Measurements from ENCODE around the gene PMFBP1.
"Not testable (repeated sequence)": the region's sequence is repeated elsewhere in the genome, so short reads cannot be mapped to it uniquely, and the experiment has no call there.

PMFBP1 gene

GRCh38 chr16:72091217-72091616, 80.7 kb downstream of the PMFBP1 start:
- H3K4me1 ChIP-seq (ENCODE audit: control insufficient read depth, insufficient read depth, low read length): 0 out of 2 replicates have a peak, but pooled peaks cover 2% of the 10 kb centered on the region
- H3K27ac ChIP-seq (ENCODE audit: low read length): no peak overlapping the region
- no peak for DNase-seq (ENCODE audit: low read depth, low spot score)
- no peak overlapping the region for H3K4me3 ChIP-seq (ENCODE audit: low read length)
- no CpG with 5 or more reads among the region's 3 CpGs for WGBS (ENCODE audit: insufficient coverage, insufficient read length)
- no peaks in the 10 kb centered on the region for H3K9me3 ChIP-seq (ENCODE audit: control insufficient read depth, insufficient read depth, low read length)
- H3K27me3 ChIP-seq (ENCODE audit: control insufficient read depth, insufficient read depth, low read length): no peaks in the 10 kb centered on the region
- H3K36me3 ChIP-seq (ENCODE audit: control insufficient read depth, insufficient read depth, low read length): no peaks in the 10 kb centered on the region; the same call in 1 of the 2 replicates

DNA sequence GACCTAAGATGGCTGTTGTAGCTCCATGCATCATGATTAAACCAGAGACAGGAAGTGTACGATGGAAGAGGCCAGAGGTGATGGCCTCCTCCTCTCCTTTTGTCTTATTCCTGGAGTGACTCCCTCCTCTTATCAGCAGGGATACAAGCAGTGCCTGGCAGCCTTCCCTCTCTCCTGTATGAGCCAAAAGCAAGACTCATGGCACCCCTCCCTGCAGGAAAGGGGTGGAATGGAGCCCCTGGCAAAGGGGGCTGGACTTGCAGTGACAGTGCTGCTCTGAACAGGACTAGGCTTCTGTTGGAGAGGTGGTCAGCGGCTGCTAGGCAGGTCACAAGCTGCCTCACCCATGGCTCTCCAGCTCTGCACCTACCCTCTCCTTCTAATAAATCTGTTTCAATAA, 87.0 kb downstream of the PMFBP1 start:
- H3K4me1 ChIP-seq (ENCODE audit: control insufficient read depth, insufficient read depth, low read length): no peaks in the 10 kb centered on the region
- no CpG with 5 or more reads among the region's 2 CpGs for WGBS (ENCODE audit: insufficient coverage, insufficient read length)
- no peaks in the 10 kb centered on the region for H3K27me3 ChIP-seq (ENCODE audit: control insufficient read depth, insufficient read depth, low read length)
- no peak overlapping the region for H3K4me3 ChIP-seq (ENCODE audit: low read length)
- no peaks in the 10 kb centered on the region for H3K9me3 ChIP-seq (ENCODE audit: control insufficient read depth, insufficient read depth, low read length)
- peaks cover 3% of the 10 kb centered on the region; the same call in 1 of the 2 replicates for H3K36me3 ChIP-seq (ENCODE audit: control insufficient read depth, insufficient read depth, low read length)
- H3K27ac ChIP-seq (ENCODE audit: low read length): no peak overlapping the region
- no peak for DNase-seq (ENCODE audit: low read depth, low spot score)

GRCh38 chr16:72084445-72084844, 87.5 kb downstream of the PMFBP1 start:
- Histone ChIP-seq H3K27ac (ENCODE audit: low read length) (no peak overlapping the region), H3K4me1 (ENCODE audit: control insufficient read depth, insufficient read depth, low read length) (no peaks in the 10 kb centered on the region), H3K4me3 (ENCODE audit: low read length) (no peak overlapping the region), H3K9me3 (ENCODE audit: control insufficient read depth, insufficient read depth, low read length) (no peaks in the 10 kb centered on the region), H3K27me3 (ENCODE audit: control insufficient read depth, insufficient read depth, low read length) (no peaks in the 10 kb centered on the region), H3K36me3 (ENCODE audit: control insufficient read depth, insufficient read depth, low read length) (peaks cover 3% of the 10 kb centered on the region; the same call in 1 of the 2 replicates)
- no CpG with 5 or more reads among the region's 10 CpGs for WGBS (ENCODE audit: insufficient coverage, insufficient read length)
- no peak for DNase-seq (ENCODE audit: low read depth, low spot score)

- no peaks in the 10 kb centered on the region for H3K27me3 ChIP-seq (ENCODE audit: control insufficient read depth, insufficient read depth, low read length)
- WGBS (ENCODE audit: insufficient coverage, insufficient read length): no CpG with 5 or more reads among the region's 3 CpGs
- peaks cover 3% of the 10 kb centered on the region; the same call in 1 of the 2 replicates for H3K36me3 ChIP-seq (ENCODE audit: control insufficient read depth, insufficient read depth, low read length)
- no peaks in the 10 kb centered on the region for H3K4me1 ChIP-seq (ENCODE audit: control insufficient read depth, insufficient read depth, low read length)
- no peak overlapping the region for H3K27ac ChIP-seq (ENCODE audit: low read length)
- H3K4me3 ChIP-seq (ENCODE audit: low read length): no peak overlapping the region
- no peaks in the 10 kb centered on the region for H3K9me3 ChIP-seq (ENCODE audit: control insufficient read depth, insufficient read depth, low read length)
- no peak for DNase-seq (ENCODE audit: low read depth, low spot score)
Observed at GRCh38 chr16:72083778-72084404, 88.1 kb downstream of the PMFBP1 start.

DNA sequence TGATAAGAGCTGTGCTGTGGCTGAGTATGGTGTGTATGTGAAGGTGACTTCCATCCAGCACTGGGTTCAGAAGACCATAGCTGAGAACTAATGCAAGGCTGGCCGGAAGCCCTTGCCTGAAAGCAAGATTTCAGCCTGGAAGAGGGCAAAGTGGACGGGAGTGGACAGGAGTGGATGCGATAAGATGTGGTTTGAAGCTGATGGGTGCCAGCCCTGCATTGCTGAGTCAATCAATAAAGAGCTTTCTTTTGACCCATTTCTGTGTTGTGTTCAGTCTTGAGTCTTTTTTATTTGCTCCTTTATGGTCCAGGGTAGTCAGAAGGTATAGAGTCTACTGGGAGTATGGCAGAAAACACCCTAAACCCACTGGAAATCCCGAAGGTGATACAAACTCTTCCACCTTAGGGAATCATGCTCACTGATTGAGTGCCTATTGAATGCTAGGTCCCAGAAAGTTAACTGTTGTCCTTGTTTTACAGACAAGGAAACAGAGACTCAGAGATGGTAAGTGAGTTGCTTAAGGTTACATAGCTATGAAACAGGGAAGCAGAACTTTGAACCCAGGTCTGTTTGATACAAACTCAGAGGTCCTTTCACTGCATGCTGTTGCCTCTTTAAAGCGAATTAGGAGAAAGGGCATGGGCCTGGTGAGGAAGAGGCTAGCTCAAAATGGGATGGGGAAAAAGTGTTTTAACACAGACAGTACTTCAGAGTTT, 94.8 kb downstream of the PMFBP1 start:
- DNase-seq (ENCODE audit: low read depth, low spot score); H3K27me3 ChIP-seq (ENCODE audit: control insufficient read depth, insufficient read depth, low read length); H3K4me3 ChIP-seq (ENCODE audit: low read length); H3K36me3 ChIP-seq (ENCODE audit: control insufficient read depth, insufficient read depth, low read length); H3K27ac ChIP-seq (ENCODE audit: low read length); H3K9me3 ChIP-seq (ENCODE audit: control insufficient read depth, insufficient read depth, low read length); H3K4me1 ChIP-seq (ENCODE audit: control insufficient read depth, insufficient read depth, low read length): not testable (repeated sequence)
- no CpG with 5 or more reads among the region's 5 CpGs for WGBS (ENCODE audit: insufficient coverage, insufficient read length)

DNA sequence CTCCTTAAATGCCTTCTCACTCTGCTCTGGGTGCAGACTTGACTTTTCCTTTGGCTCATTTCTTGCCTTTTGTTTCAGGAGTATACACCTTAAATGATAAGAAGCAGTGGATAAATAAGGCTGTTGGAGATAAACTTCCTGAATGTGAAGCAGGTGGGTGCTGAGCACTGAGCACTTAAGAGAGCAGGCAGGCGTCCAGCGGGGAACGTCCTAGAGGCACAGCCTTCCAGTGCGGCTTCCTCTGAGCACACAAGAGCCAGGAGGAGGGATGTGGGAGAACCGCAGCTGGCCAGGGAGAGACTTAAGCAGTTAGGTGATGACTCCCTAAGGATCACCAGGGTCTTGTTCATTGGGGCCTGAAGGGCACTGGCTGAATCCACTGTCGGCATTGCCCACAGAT, 96.9 kb downstream of the PMFBP1 start:
- no CpG with 5 or more reads among the region's 6 CpGs for WGBS (ENCODE audit: insufficient coverage, insufficient read length)
- H3K27ac ChIP-seq (ENCODE audit: low read length); H3K36me3 ChIP-seq (ENCODE audit: control insufficient read depth, insufficient read depth, low read length); H3K9me3 ChIP-seq (ENCODE audit: control insufficient read depth, insufficient read depth, low read length); H3K27me3 ChIP-seq (ENCODE audit: control insufficient read depth, insufficient read depth, low read length); DNase-seq (ENCODE audit: low read depth, low spot score); H3K4me1 ChIP-seq (ENCODE audit: control insufficient read depth, insufficient read depth, low read length); H3K4me3 ChIP-seq (ENCODE audit: low read length): not testable (repeated sequence)

GRCh38 chr16:72073560-72074230, 98.3 kb downstream of the PMFBP1 start:
- Histone ChIP-seq H3K27me3 (ENCODE audit: control insufficient read depth, insufficient read depth, low read length) (no peaks in the 10 kb centered on the region), H3K9me3 (ENCODE audit: control insufficient read depth, insufficient read depth, low read length) (no peaks in the 10 kb centered on the region), H3K27ac (ENCODE audit: low read length) (no peak overlapping the region), H3K36me3 (ENCODE audit: control insufficient read depth, insufficient read depth, low read length) (no peaks in the 10 kb centered on the region), H3K4me1 (ENCODE audit: control insufficient read depth, insufficient read depth, low read length) (no peaks in the 10 kb centered on the region), H3K4me3 (ENCODE audit: low read length) (no peak overlapping the region)
- no peak for DNase-seq (ENCODE audit: low read depth, low spot score)
- WGBS (ENCODE audit: insufficient coverage, insufficient read length): no CpG with 5 or more reads among the region's 8 CpGs

- no peak for DNase-seq (ENCODE audit: low read depth, low spot score)
- H3K4me3 ChIP-seq (ENCODE audit: low read length): no peak overlapping the region
- WGBS (ENCODE audit: insufficient coverage, insufficient read length): no CpG with 5 or more reads among the region's 12 CpGs
- no peaks in the 10 kb centered on the region for H3K9me3 ChIP-seq (ENCODE audit: control insufficient read depth, insufficient read depth, low read length)
- H3K4me1 ChIP-seq (ENCODE audit: control insufficient read depth, insufficient read depth, low read length): no peaks in the 10 kb centered on the region
- no peaks in the 10 kb centered on the region for H3K36me3 ChIP-seq (ENCODE audit: control insufficient read depth, insufficient read depth, low read length)
- no peak overlapping the region for H3K27ac ChIP-seq (ENCODE audit: low read length)
- H3K27me3 ChIP-seq (ENCODE audit: control insufficient read depth, insufficient read depth, low read length): no peaks in the 10 kb centered on the region
Observed at GRCh38 chr16:72072514-72073342, 99.2 kb downstream of the PMFBP1 start.

All from iPS DF 6.9 (cell line).